NT2/D1 (cell line): ENCODE results near the gene CARMIL1.

Experiments used
- DNase-seq: peaks from one replicate; pipeline ENCODE4 v3.0.0-alpha.2; 2011; ENCODE audit warnings: low read depth, low spot score
- H3K27me3 ChIP-seq: 2 replicates; pipeline ENCODE4 v1.6.0; 2011; ENCODE audit warnings: mild to moderate bottlenecking; ENCODE audit not compliant: insufficient read length, insufficient read depth
- H3K36me3 ChIP-seq: 2 replicates; pipeline ENCODE4 v1.6.1; 2011; ENCODE audit warnings: mild to moderate bottlenecking, low read length, mixed read lengths; ENCODE audit not compliant: insufficient read depth, insufficient read length
- H3K4me1 ChIP-seq: 2 replicates; pipeline ENCODE4 v1.5.1; 2011; ENCODE audit not compliant: insufficient read depth, insufficient read length
- H3K4me3 ChIP-seq: 2 replicates; pipeline ENCODE4 v1.5.1; 2011; ENCODE audit warnings: low read depth; ENCODE audit not compliant: insufficient read length
- H3K9ac ChIP-seq: 2 replicates; pipeline ENCODE4 v1.6.0; 2011; ENCODE audit warnings: low read depth; ENCODE audit not compliant: insufficient read length
- H3K9me3 ChIP-seq: 2 replicates; pipeline ENCODE4 v1.5.1; 2011; ENCODE audit warnings: mild to moderate bottlenecking, low read length; ENCODE audit not compliant: insufficient read depth
- SUZ12 ChIP-seq: IDR thresholded peaks from 2 replicates; pipeline ENCODE4 v1.6.1; 2011; ENCODE audit not compliant: insufficient read length, insufficient read depth; ENCODE audit errors: extremely low read depth
- YY1 ChIP-seq: IDR thresholded peaks from 2 replicates; pipeline ENCODE4 v1.6.1; 2011; ENCODE audit not compliant: insufficient read length, insufficient read depth
- ZNF274 ChIP-seq: IDR thresholded peaks from 2 replicates; pipeline ENCODE4 v1.6.1; 2011; ENCODE audit warnings: mild to moderate bottlenecking, low read depth, low read length

The CARMIL1 gene

GRCh38 chr6:25413207-25413905 is 134.2 kb downstream of the CARMIL1 start:
- H3K9me3 ChIP-seq = no peaks in the 10 kb centered on the region
- no peaks in the 10 kb centered on the region for H3K4me1 ChIP-seq
- no peak for DNase-seq
- no peaks in the 10 kb centered on the region for H3K27me3 ChIP-seq
- H3K36me3 ChIP-seq = no peaks in the 10 kb centered on the region
- H3K9ac ChIP-seq = no peak overlapping the region
- TF ChIP-seq YY1 = no peak
- TF ChIP-seq ZNF274 = no peak
- TF ChIP-seq SUZ12 = no peak
- H3K4me3 ChIP-seq = no peak overlapping the region

- Histone ChIP-seq H3K36me3 (no peaks in the 10 kb centered on the region), H3K9ac (no peak overlapping the region), H3K4me1 (no peaks in the 10 kb centered on the region), H3K27me3 (no peaks in the 10 kb centered on the region), H3K9me3 (no peaks in the 10 kb centered on the region; the same call in 1 of the 2 replicates), H3K4me3 (no peak overlapping the region)
- no peak for DNase-seq
- TF ChIP-seq ZNF274 (no peak), SUZ12 (no peak), YY1 (no peak)
Observed at GRCh38 chr6:25414168-25414567, 135.0 kb downstream of the CARMIL1 start.

- H3K27me3 ChIP-seq = no peaks in the 10 kb centered on the region
- no peak overlapping the region for H3K9ac ChIP-seq
- H3K4me3 ChIP-seq = no peak overlapping the region
- no peak for DNase-seq
- no peaks in the 10 kb centered on the region for H3K4me1 ChIP-seq
- no peaks in the 10 kb centered on the region for H3K36me3 ChIP-seq
- no peak for TF ChIP-seq SUZ12
- no peak for TF ChIP-seq ZNF274
- no peak for TF ChIP-seq YY1
- H3K9me3 ChIP-seq = peaks cover 3% of the 10 kb centered on the region; the same call in 1 of the 2 replicates
Observed at GRCh38 chr6:25414755-25415154, 135.6 kb downstream of the CARMIL1 start.

- Histone ChIP-seq H3K9me3 (peaks cover 9% of the 10 kb centered on the region; the same call in 1 of the 2 replicates), H3K4me1 (no peaks in the 10 kb centered on the region), H3K27me3 (no peaks in the 10 kb centered on the region), H3K4me3 (no peak overlapping the region), H3K9ac (no peak overlapping the region), H3K36me3 (no peaks in the 10 kb centered on the region)
- TF ChIP-seq SUZ12 = no peak
- no peak for TF ChIP-seq YY1
- no peak for TF ChIP-seq ZNF274
- DNase-seq = no peak
Observed at GRCh38 chr6:25415274-25415673, 136.1 kb downstream of the CARMIL1 start.

- Histone ChIP-seq H3K9me3 (peaks cover 11% of the 10 kb centered on the region; the same call in 1 of the 2 replicates), H3K9ac (no peak overlapping the region), H3K36me3 (no peaks in the 10 kb centered on the region), H3K4me3 (no peak overlapping the region), H3K27me3 (no peaks in the 10 kb centered on the region), H3K4me1 (no peaks in the 10 kb centered on the region)
- no peak for DNase-seq
- no peak for TF ChIP-seq SUZ12
- TF ChIP-seq YY1 = no peak
- TF ChIP-seq ZNF274 = no peak
Observed at GRCh38 chr6:25415701-25416100, 136.5 kb downstream of the CARMIL1 start.

GRCh38 chr6:25417046-25417605 is 138.0 kb downstream of the CARMIL1 start:
- H3K4me1 ChIP-seq = no peaks in the 10 kb centered on the region
- no peak for DNase-seq
- TF ChIP-seq YY1 (no peak), SUZ12 (no peak), ZNF274 (no peak)

GRCh38 chr6:25418454-25419052 is 139.4 kb downstream of the CARMIL1 start:
- Histone ChIP-seq H3K27me3 (no peaks in the 10 kb centered on the region), H3K4me3 (no peak overlapping the region), H3K36me3 (no peaks in the 10 kb centered on the region), H3K9me3 (peaks cover 11% of the 10 kb centered on the region; the same call in 1 of the 2 replicates), H3K4me1 (no peaks in the 10 kb centered on the region), H3K9ac (no peak overlapping the region)
- DNase-seq = no peak
- TF ChIP-seq SUZ12 = no peak
- no peak for TF ChIP-seq YY1
- TF ChIP-seq ZNF274 = no peak

More at GRCh38 chr6:25417046-25417605, 138.0 kb downstream of the CARMIL1 start:
- no peak overlapping the region for H3K4me3 ChIP-seq
- H3K27me3 ChIP-seq = no peaks in the 10 kb centered on the region
- no peak overlapping the region for H3K9ac ChIP-seq
- H3K36me3 ChIP-seq = no peaks in the 10 kb centered on the region
- H3K9me3 ChIP-seq = peaks cover 11% of the 10 kb centered on the region; the same call in 1 of the 2 replicates
